Neuronal stem cell (in vitro differentiated cells): ENCODE measurements around the gene STRN.

Experiments
- DNase-seq: peaks from one replicate; pipeline ENCODE4 v3.0.0-alpha.2; 2013; ENCODE audit warnings: low spot score
- H2AFZ ChIP-seq: one replicate; pipeline ENCODE4 v1.6.1; 2013; ENCODE audit warnings: mild to moderate bottlenecking, low read length, inconsistent platforms
- H2AK5ac ChIP-seq: 2 replicates; pipeline ENCODE4 v1.6.1; 2013; ENCODE audit warnings: low read depth, mild to moderate bottlenecking, inconsistent platforms, low read length, moderate library complexity, mixed read lengths
- H2BK120ac ChIP-seq: 2 replicates; pipeline ENCODE4 v1.6.1; 2013; ENCODE audit warnings: low read depth, mild to moderate bottlenecking, inconsistent platforms, low read length, moderate library complexity, mixed read lengths
- H2BK12ac ChIP-seq: one replicate; pipeline ENCODE4 v1.6.1; 2013; ENCODE audit warnings: low read length, inconsistent platforms
- H2BK15ac ChIP-seq: 2 replicates; pipeline ENCODE4 v1.6.1; 2013; ENCODE audit warnings: mild to moderate bottlenecking, low read length, inconsistent platforms, mixed read lengths
- H2BK5ac ChIP-seq: one replicate; pipeline ENCODE4 v1.6.1; 2013; ENCODE audit warnings: inconsistent platforms, mild to moderate bottlenecking, low read length, moderate library complexity
- H3K14ac ChIP-seq: one replicate; pipeline ENCODE4 v1.6.1; 2013; ENCODE audit warnings: low read length, inconsistent platforms
- H3K18ac ChIP-seq: 2 replicates; pipeline ENCODE4 v1.6.1; 2013; ENCODE audit warnings: low read length, inconsistent platforms
- H3K23ac ChIP-seq: 2 replicates; pipeline ENCODE4 v1.6.1; 2013; ENCODE audit warnings: low read depth, mild to moderate bottlenecking, mixed read lengths, low read length, inconsistent platforms; ENCODE audit not compliant: poor library complexity
- H3K27ac ChIP-seq: replicated peaks from 3 replicates; pipeline ENCODE4 v1.5.1; 2013; ENCODE audit warnings: low read length, inconsistent platforms
- H3K27me3 ChIP-seq, 3 experiments: 2 replicates each; pipeline ENCODE4 v1.6.1; 2013; ENCODE audit warnings: low read length in 3 of 3, mild to moderate bottlenecking in 2 of 3, inconsistent platforms in 1 of 3, low read depth in 1 of 3, mixed read lengths in 1 of 3, moderate library complexity in 1 of 3; ENCODE audit not compliant: control insufficient read depth in 3 of 3, insufficient read depth in 3 of 3
- H3K36me3 ChIP-seq, 2 donors: replicated peaks in 1 of 2; 2 replicates each; pipeline ENCODE4 v1.6.1; 2013; ENCODE audit warnings: low read length in 2 of 2; ENCODE audit not compliant: control insufficient read depth in 2 of 2, insufficient read depth in 2 of 2
- H3K4ac ChIP-seq: 2 replicates; pipeline ENCODE4 v1.6.1; 2013; ENCODE audit warnings: inconsistent platforms, mild to moderate bottlenecking, low read length, moderate library complexity
- H3K4me1 ChIP-seq, 2 donors: 1 replicate in 1 of 2; 2 replicates in 1 of 2; pipeline ENCODE4 v1.6.1; 2013; ENCODE audit warnings: low read length in 2 of 2, low read depth in 1 of 2; ENCODE audit not compliant: control insufficient read depth in 2 of 2, insufficient read depth in 1 of 2
- H3K4me2 ChIP-seq: one replicate; pipeline ENCODE4 v1.6.1; 2013; ENCODE audit warnings: mild to moderate bottlenecking, low read length, inconsistent platforms; ENCODE audit not compliant: insufficient read depth, poor library complexity, severe bottlenecking
- H3K4me3 ChIP-seq, 2 donors: 2 replicates each; pipeline ENCODE4 v1.5.1; 2013; ENCODE audit warnings: low read length in 2 of 2, mild to moderate bottlenecking in 2 of 2, inconsistent platforms in 1 of 2, moderate library complexity in 1 of 2
- H3K79me1 ChIP-seq: one replicate; pipeline ENCODE4 v1.6.1; 2013; ENCODE audit warnings: low read depth, mild to moderate bottlenecking, inconsistent platforms, low read length, moderate library complexity
- H3K9ac ChIP-seq: one replicate; pipeline ENCODE4 v1.6.1; 2013; ENCODE audit warnings: mild to moderate bottlenecking, low read depth, low read length, inconsistent platforms; ENCODE audit not compliant: poor library complexity
- H3K9me3 ChIP-seq, 2 donors: replicated peaks in 1 of 2; 2 replicates each; pipeline versions ENCODE3 to v1.6.1; 2013; ENCODE audit warnings: low read length in 2 of 2, mild to moderate bottlenecking in 2 of 2, inconsistent platforms in 1 of 2, low read depth in 1 of 2, mixed read lengths in 1 of 2, moderate library complexity in 1 of 2; ENCODE audit not compliant: control insufficient read depth in 2 of 2, insufficient read depth in 1 of 2
- H4K8ac ChIP-seq: one replicate; pipeline ENCODE4 v1.6.1; 2013; ENCODE audit warnings: low read depth, mild to moderate bottlenecking, inconsistent platforms, low read length, moderate library complexity
- H4K91ac ChIP-seq: one replicate; pipeline ENCODE4 v1.6.1; 2013; ENCODE audit warnings: low read length, low read depth, mild to moderate bottlenecking, inconsistent platforms; ENCODE audit not compliant: poor library complexity
- WGBS, 2 donors: extraction: QIAGEN DNeasy Blood & Tissue Kit; methylation state at CpG; one replicate each; pipeline ENCODE4 v1.1.7; 2013; ENCODE audit warnings: missing lambda C conversion rate in 2 of 2, mixed read lengths in 1 of 2; ENCODE audit not compliant: insufficient read length in 2 of 2, insufficient replicate concordance in 1 of 2; ENCODE audit errors: extremely low coverage in 2 of 2; 5-methylcytosine and 5-hydroxymethylcytosine counted together

STRN gene

GRCh38 chr2:36839976-36840617 is 126.2 kb downstream of the STRN start:
- H3K18ac ChIP-seq: no peak overlapping the region
- no peak overlapping the region for H2AK5ac ChIP-seq
- H3K14ac ChIP-seq: no peak overlapping the region
- WGBS, 2 donors: no CpG with 5 or more reads among the region's 4 CpGs
- no peak overlapping the region for H3K4ac ChIP-seq
- H2BK120ac ChIP-seq: no peak overlapping the region
- H3K23ac ChIP-seq: no peak overlapping the region
- H3K27me3 ChIP-seq: no peaks in the 10 kb centered on the region
- no peak overlapping the region for H3K9ac ChIP-seq
- H3K4me1 ChIP-seq: no peaks in the 10 kb centered on the region
- H4K8ac ChIP-seq: no peak overlapping the region
- no peak overlapping the region for H2BK15ac ChIP-seq
- H3K36me3 ChIP-seq: peaks cover 0 to 14% of the 10 kb centered on the region in 2 donors
- H3K9me3 ChIP-seq: no peaks in the 10 kb centered on the region
- H3K4me3 ChIP-seq: no peak overlapping the region
- no peak overlapping the region for H2BK12ac ChIP-seq
- no peak for DNase-seq
- no peak overlapping the region for H3K4me2 ChIP-seq
- no peak overlapping the region for H2BK5ac ChIP-seq
- H3K79me1 ChIP-seq: no peaks in the 10 kb centered on the region
- no peak overlapping the region for H4K91ac ChIP-seq
- H3K27ac ChIP-seq: no peak overlapping the region
- H2AFZ ChIP-seq: no peak overlapping the region

GRCh38 chr2:36834731-36835524 is 131.4 kb downstream of the STRN start:
- Histone ChIP-seq H3K36me3 (no peaks in the 10 kb centered on the region), H3K18ac (no peak overlapping the region), H3K27me3 (no peaks in the 10 kb centered on the region), H3K4me2 (no peak overlapping the region), H2BK12ac (no peak overlapping the region), H2BK5ac (no peak overlapping the region), H3K4me1 (no peaks in the 10 kb centered on the region), H2BK120ac (no peak overlapping the region), H3K9me3 (no peaks in the 10 kb centered on the region), H4K8ac (no peak overlapping the region), H3K9ac (no peak overlapping the region), H2BK15ac (no peak overlapping the region), H4K91ac (no peak overlapping the region), H3K79me1 (no peaks in the 10 kb centered on the region), H3K23ac (no peak overlapping the region), H2AK5ac (no peak overlapping the region), H3K27ac (no peak overlapping the region), H3K4me3 (no peak overlapping the region), H2AFZ (peak overlapping the region; percentile 7), H3K4ac (no peak overlapping the region), H3K14ac (no peak overlapping the region)
- DNase-seq: no peak
- no CpG with 5 or more reads among the region's 5 CpGs for WGBS, 2 donors

- H2AK5ac ChIP-seq: no peak overlapping the region
- no peak overlapping the region for H2AFZ ChIP-seq
- no peak overlapping the region for H3K4me2 ChIP-seq
- no peaks in the 10 kb centered on the region for H3K27me3 ChIP-seq
- H3K4ac ChIP-seq: no peak overlapping the region
- H3K9me3 ChIP-seq: no peaks in the 10 kb centered on the region
- no peak overlapping the region for H3K27ac ChIP-seq
- no peak for DNase-seq
- WGBS, 2 donors: no CpG with 5 or more reads among the region's 2 CpGs
- H2BK12ac ChIP-seq: no peak overlapping the region
- H2BK120ac ChIP-seq: no peak overlapping the region
- no peaks in the 10 kb centered on the region for H3K79me1 ChIP-seq
- H3K4me1 ChIP-seq: no peaks in the 10 kb centered on the region
- H2BK5ac ChIP-seq: no peak overlapping the region
- no peak overlapping the region for H3K4me3 ChIP-seq
- no peak overlapping the region for H3K9ac ChIP-seq
- H3K14ac ChIP-seq: no peak overlapping the region
- no peak overlapping the region for H3K23ac ChIP-seq
- no peak overlapping the region for H3K18ac ChIP-seq
- H4K91ac ChIP-seq: no peak overlapping the region
- H3K36me3 ChIP-seq: no peaks in the 10 kb centered on the region
- H2BK15ac ChIP-seq: no peak overlapping the region
- H4K8ac ChIP-seq: no peak overlapping the region
Measured at GRCh38 chr2:36834203-36834602, 132.1 kb downstream of the STRN start.

- Histone ChIP-seq H2BK120ac (no peak overlapping the region), H3K18ac (no peak overlapping the region), H3K14ac (no peak overlapping the region), H2BK5ac (no peak overlapping the region), H3K4me1 (no peaks in the 10 kb centered on the region), H2AK5ac (no peak overlapping the region), H2AFZ (peak overlapping the region; percentile 72), H3K27me3 (no peaks in the 10 kb centered on the region), H2BK15ac (no peak overlapping the region), H2BK12ac (no peak overlapping the region), H3K9ac (no peak overlapping the region), H3K27ac (no peak overlapping the region), H3K4me3 (no peak overlapping the region), H4K91ac (no peak overlapping the region), H3K36me3 (no peaks in the 10 kb centered on the region), H3K4me2 (no peak overlapping the region), H3K9me3 (no peaks in the 10 kb centered on the region), H3K23ac (no peak overlapping the region), H3K4ac (no peak overlapping the region), H3K79me1 (no peaks in the 10 kb centered on the region), H4K8ac (no peak overlapping the region)
- no peak for DNase-seq
- no CpG with 5 or more reads among the region's 1 CpG for WGBS, 2 donors
Measured at GRCh38 chr2:36831185-36831584, 135.2 kb downstream of the STRN start.
